HL-60 (cell line): Measurements from ENCODE around the gene FHIT.

ENCODE experiments used
- DNase-seq, 2 experiments: peaks; one replicate each; pipeline ENCODE4 v3.0.0-alpha.2; 2010 to 2020; ENCODE audit warnings: low read depth in 1 of 2, low spot score in 1 of 2
- H3K27ac ChIP-seq: fragments of 250-450 bp; sonication (Bioruptor Pico); replicated peaks from 2 replicates; pipeline ENCODE4 v1.5.1; 2020; ENCODE audit warnings: mild to moderate bottlenecking, moderate library complexity
- H3K27me3 ChIP-seq: fragments of 250-450 bp; sonication (Bioruptor Pico); 2 replicates; pipeline ENCODE4 v1.5.1; 2021; ENCODE audit warnings: mild to moderate bottlenecking, moderate library complexity; ENCODE audit not compliant: insufficient read depth, poor library complexity, severe bottlenecking
- H3K4me3 ChIP-seq: replicated peaks from 2 replicates; pipeline ENCODE4 v1.5.1; 2011; ENCODE audit warnings: mild to moderate bottlenecking, control low read depth, low read length; ENCODE audit not compliant: insufficient read depth
- CTCF ChIP-seq: IDR thresholded peaks from one replicate; pipeline ENCODE4 v1.5.1; 2011; ENCODE audit warnings: low read length, control low read depth, inconsistent platforms; ENCODE audit not compliant: insufficient read depth
- GABPA ChIP-seq: IDR thresholded peaks from 2 replicates; pipeline ENCODE4 v1.6.1; 2012; ENCODE audit warnings: low read depth
- POLR2AphosphoS5 ChIP-seq: IDR thresholded peaks from 2 replicates; pipeline ENCODE4 v1.6.1; 2012; ENCODE audit warnings: low read depth
- REST ChIP-seq: IDR thresholded peaks from 2 replicates; pipeline ENCODE4 v1.6.1; 2012; ENCODE audit warnings: low read depth; ENCODE audit not compliant: insufficient replicate concordance
- SPI1 ChIP-seq: IDR thresholded peaks from 2 replicates; pipeline ENCODE4 v1.6.1; 2012; ENCODE audit warnings: low read depth, mild to moderate bottlenecking, borderline replicate concordance

FHIT gene

GRCh38 chr3:60133269-60134162, 1117.7 kb downstream of the FHIT start:
- TF ChIP-seq SPI1 (no peak), GABPA (no peak), REST (no peak), POLR2AphosphoS5 (no peak), CTCF (no peak)
- Histone ChIP-seq H3K27me3 (no peaks in the 10 kb centered on the region), H3K4me3 (no peak overlapping the region), H3K27ac (no peak overlapping the region)
- no peak for DNase-seq

- no peak overlapping the region for H3K27ac ChIP-seq
- no peaks in the 10 kb centered on the region for H3K27me3 ChIP-seq
- no peak for DNase-seq
- H3K4me3 ChIP-seq = no peak overlapping the region
- TF ChIP-seq REST (no peak), SPI1 (no peak), CTCF (no peak)
Observed at GRCh38 chr3:60131618-60132017, 1119.6 kb downstream of the FHIT start.

- DNase-seq = no peak
Observed at GRCh38 chr3:60126511-60127304, 1124.5 kb downstream of the FHIT start.

More at GRCh38 chr3:60126511-60127304, 1124.5 kb downstream of the FHIT start:
- H3K27ac ChIP-seq = no peak overlapping the region
- H3K4me3 ChIP-seq = no peak overlapping the region
- TF ChIP-seq SPI1 (no peak), POLR2AphosphoS5 (no peak), CTCF (no peak), REST (no peak), GABPA (no peak)
- no peaks in the 10 kb centered on the region for H3K27me3 ChIP-seq
